Measurements from ENCODE around the gene DIPK2B. TPM values are rescaled to one million over a fixed set of nuclear protein-coding genes. Genes with fewer than 3 reads are reported as not detected.

DIPK2B gene
- total RNA-seq, 8 experiments from 2014 or later: 0.14 to 0.38 (median 0.16) TPM; not detected in 4

GRCh38 chrX:45191820-45192409 lies 8.8 kb downstream of the DIPK2B start:
- peaks cover 0 to 3% of the 10 kb centered on the region in 2 donors for H3K4me1 ChIP-seq (replicated peaks in 1 of 2)
- H3K27ac ChIP-seq: no peak overlapping the region
- H3K4me3 ChIP-seq: no peak overlapping the region
- in situ Hi-C loops (cut with MboI; ENCODE audit: low pct_unique_long_range_greater_than_20kb in 2 of 9, low sequenced_read_pairs in 9 of 9, unreplicated experiment in 9 of 9): no loop called here
- no peak for ATAC-seq (replicated peaks in 6 of 8)
- WGBS, 10 experiments: 44 to 100% (median 60%) methylated on average over 1 to 6 of the region's 7 CpGs; no CpG with 5 or more reads in 6 of the 10 experiments

DNA sequence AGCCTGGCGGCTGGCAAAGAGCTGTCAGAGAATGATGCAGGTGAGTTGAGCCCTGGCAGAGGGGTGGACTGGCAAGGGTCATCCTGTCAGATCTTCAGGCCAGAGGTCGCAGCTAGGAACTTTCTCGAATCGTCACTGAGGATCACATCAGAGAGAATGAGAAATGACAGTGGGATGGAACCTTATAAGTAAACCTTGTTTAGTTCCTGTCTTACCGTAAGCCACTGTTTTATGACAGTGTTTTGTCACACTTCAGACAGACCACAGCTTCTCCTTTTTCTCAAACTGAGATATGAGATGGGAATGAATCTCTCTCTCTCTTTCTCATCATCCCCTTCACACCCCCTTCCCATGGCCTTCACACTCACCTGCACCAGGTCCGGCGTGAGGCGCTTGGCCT lies 9.3 kb downstream of the DIPK2B start:
- Histone ChIP-seq H3K27ac (no peak overlapping the region), H3K4me1 (replicated peaks in 1 of 2) (peaks cover 0 to 3% of the 10 kb centered on the region in 2 donors), H3K4me3 (no peak overlapping the region)
- 90 to 100% (median 96%) methylated on average over 2 to 6 of the region's 8 CpGs; no CpG with 5 or more reads in 6 of the 10 experiments for WGBS, 10 experiments
- in situ Hi-C loops (cut with MboI; ENCODE audit: low pct_unique_long_range_greater_than_20kb in 2 of 9, low sequenced_read_pairs in 9 of 9, unreplicated experiment in 9 of 9): no loop called here
- ATAC-seq (replicated peaks in 6 of 8): no peak

DNA sequence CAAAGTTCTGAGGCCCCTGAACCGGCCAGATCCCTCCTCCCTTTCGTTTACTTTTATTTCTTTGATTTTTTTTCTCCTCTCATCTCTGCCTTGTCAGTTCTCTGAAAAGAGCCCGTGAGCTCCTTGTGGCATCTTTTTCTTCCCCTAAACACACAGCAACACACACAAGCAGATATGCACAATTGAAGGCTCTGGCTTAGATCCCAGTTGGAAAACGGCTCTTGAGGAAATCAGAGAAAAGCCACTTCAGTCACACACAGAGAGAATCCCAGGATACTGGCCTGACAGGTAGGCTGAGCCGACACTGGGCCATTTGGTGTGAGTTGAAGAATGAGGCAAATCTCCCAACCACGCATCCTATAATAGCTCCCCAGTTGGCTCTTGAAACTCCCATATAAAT lies 12.9 kb downstream of the DIPK2B start:
- H3K27ac ChIP-seq: no peak overlapping the region
- no peak overlapping the region for H3K4me3 ChIP-seq
- peak in 1 of 8 experiments; percentile 31 for ATAC-seq (replicated peaks in 6 of 8)
- in situ Hi-C loops (cut with MboI; ENCODE audit: low pct_unique_long_range_greater_than_20kb in 2 of 9, low sequenced_read_pairs in 9 of 9, unreplicated experiment in 9 of 9): no loop called here
- 0 to 27% (median 7%) methylated on average over 2 to 5 of the region's 6 CpGs; no CpG with 5 or more reads in 6 of the 10 experiments for WGBS, 10 experiments
- H3K4me1 ChIP-seq (replicated peaks in 1 of 2): peaks cover 0 to 3% of the 10 kb centered on the region in 2 donors

GRCh38 chrX:45186643-45187026 lies 14.0 kb downstream of the DIPK2B start:
- WGBS, 10 experiments: 0 to 63% (median 20%) methylated on average over 1 to 4 of the region's 4 CpGs; no CpG with 5 or more reads in 5 of the 10 experiments
- Histone ChIP-seq H3K27ac (no peak overlapping the region), H3K4me1 (replicated peaks in 1 of 2) (peaks cover 0 to 3% of the 10 kb centered on the region in 2 donors), H3K4me3 (no peak overlapping the region)
- ATAC-seq (replicated peaks in 6 of 8): peak in 5 of 8 experiments; percentile 10 to 44 (median 22)
- in situ Hi-C loops (cut with MboI; ENCODE audit: low pct_unique_long_range_greater_than_20kb in 2 of 9, low sequenced_read_pairs in 9 of 9, unreplicated experiment in 9 of 9): no loop called here

- ATAC-seq (replicated peaks in 6 of 8): no peak
- in situ Hi-C loops (cut with MboI; ENCODE audit: low pct_unique_long_range_greater_than_20kb in 2 of 9, low sequenced_read_pairs in 9 of 9, unreplicated experiment in 9 of 9): no loop called here
- Histone ChIP-seq H3K4me1 (replicated peaks in 1 of 2) (peaks cover 0 to 3% of the 10 kb centered on the region in 2 donors), H3K27ac (no peak overlapping the region), H3K4me3 (no peak overlapping the region)
- WGBS, 10 experiments: 53 to 100% (median 78%) methylated on average over 1 to 2 of the region's 2 CpGs; no CpG with 5 or more reads in 6 of the 10 experiments
Measured at GRCh38 chrX:45184211-45184610, 16.5 kb downstream of the DIPK2B start.

DNA sequence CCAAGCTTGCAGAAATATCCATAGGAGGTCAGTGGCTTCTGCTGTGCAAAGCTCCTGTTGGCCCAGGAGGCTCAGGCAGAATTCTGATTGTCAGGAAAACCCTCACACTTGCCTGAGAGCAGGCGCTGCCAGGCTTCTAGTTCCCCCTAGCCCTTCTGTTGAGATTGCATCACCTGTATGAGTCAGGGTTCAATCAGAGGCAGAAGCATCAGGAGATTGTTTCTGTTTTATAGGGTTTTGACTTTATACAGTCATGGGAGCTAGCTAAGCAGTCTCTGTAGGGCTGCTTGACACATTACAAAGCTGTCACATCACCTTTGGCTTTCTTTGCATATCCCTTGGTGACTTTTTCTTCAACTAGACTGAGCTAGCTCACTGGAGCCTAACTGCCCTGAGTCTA lies 27.8 kb downstream of the DIPK2B start:
- 70% methylated on average over 1 of the region's 1 CpG; no CpG with 5 or more reads in 9 of the 10 experiments for WGBS, 10 experiments
- H3K27ac ChIP-seq: no peak overlapping the region
- H3K4me3 ChIP-seq: no peak overlapping the region
- peak in 5 of 8 experiments; percentile 54 to 92 (median 69) for ATAC-seq (replicated peaks in 6 of 8)
- no peaks in the 10 kb centered on the region for H3K4me1 ChIP-seq (replicated peaks in 1 of 2)
- in situ Hi-C loops (cut with MboI; ENCODE audit: low pct_unique_long_range_greater_than_20kb in 2 of 9, low sequenced_read_pairs in 9 of 9, unreplicated experiment in 9 of 9): no loop called here

DNA sequence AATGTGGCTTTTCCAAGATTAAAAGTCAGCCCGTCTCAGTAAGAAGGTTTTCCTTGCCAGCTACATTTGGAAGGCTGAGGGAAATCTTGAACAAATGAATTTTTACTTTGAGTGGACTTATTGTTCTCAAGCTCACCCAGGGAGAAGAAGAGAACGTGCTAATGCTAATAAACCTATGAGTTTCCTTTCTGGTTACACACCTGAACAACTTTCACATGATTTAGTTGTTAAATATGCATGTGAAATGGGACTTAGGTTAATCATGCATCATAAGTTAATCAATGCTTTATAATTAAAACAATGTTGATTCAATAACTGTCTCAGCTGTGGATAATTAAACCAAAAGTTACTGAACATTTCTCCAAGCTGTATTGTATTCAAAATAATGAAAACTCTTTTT lies 33.9 kb downstream of the DIPK2B start:
- no peak for ATAC-seq (replicated peaks in 6 of 8)
- Histone ChIP-seq H3K27ac (no peak overlapping the region), H3K4me3 (no peak overlapping the region), H3K4me1 (replicated peaks in 1 of 2) (no peaks in the 10 kb centered on the region)
- WGBS, 10 experiments: 0 to 100% (median 30%) methylated on average over 1 to 2 of the region's 2 CpGs; no CpG with 5 or more reads in 3 of the 10 experiments
- in situ Hi-C loops (cut with MboI; ENCODE audit: low pct_unique_long_range_greater_than_20kb in 2 of 9, low sequenced_read_pairs in 9 of 9, unreplicated experiment in 9 of 9): no loop called here

DNA sequence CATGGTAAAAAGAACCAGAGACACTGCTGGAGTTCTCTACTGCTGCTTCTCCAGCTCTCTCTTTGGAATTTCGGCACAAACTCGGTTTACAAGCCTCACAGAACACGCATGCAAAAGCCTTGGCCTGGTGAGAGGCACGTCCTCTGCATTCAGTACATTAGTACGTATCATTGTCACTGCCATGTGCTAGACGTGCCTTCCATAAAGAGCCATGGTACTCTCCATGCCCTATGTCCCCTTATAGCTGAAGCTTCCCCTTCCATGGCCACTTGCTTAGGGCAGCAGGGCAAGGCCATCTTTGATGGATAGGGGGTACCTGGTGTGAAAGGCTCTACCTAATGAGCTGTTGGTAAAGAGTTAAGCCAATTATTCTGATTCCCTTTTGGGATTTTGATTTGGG lies 35.0 kb downstream of the DIPK2B start:
- H3K4me1 ChIP-seq (replicated peaks in 1 of 2): no peaks in the 10 kb centered on the region
- no peak for ATAC-seq (replicated peaks in 6 of 8)
- in situ Hi-C loops (cut with MboI; ENCODE audit: low pct_unique_long_range_greater_than_20kb in 2 of 9, low sequenced_read_pairs in 9 of 9, unreplicated experiment in 9 of 9): no loop called here
- 53 to 90% methylated on average over 2 to 6 of the region's 6 CpGs; no CpG with 5 or more reads in 8 of the 10 experiments for WGBS, 10 experiments
- H3K4me3 ChIP-seq: no peak overlapping the region
- no peak overlapping the region for H3K27ac ChIP-seq

DNA sequence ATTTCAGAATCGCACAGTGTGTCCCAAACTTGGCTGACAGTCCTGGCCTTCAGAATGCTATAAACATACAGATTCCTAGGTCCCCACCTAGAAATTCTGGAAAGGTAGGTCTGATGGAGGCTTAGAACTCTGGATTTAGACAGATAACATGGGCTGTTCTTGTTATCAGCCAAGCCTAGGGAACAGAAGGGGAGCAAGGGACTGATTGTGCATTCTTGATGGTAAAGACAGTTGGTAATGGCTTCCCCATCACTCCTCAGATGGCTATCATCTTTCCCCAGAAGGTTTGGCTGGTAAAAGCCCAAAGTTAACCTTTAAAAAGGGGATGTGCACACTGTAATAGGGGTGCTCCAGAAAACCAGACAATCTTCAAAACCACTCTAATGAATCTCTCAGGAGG lies 35.7 kb downstream of the DIPK2B start:
- WGBS, 10 experiments: 0 to 67% methylated on average over 1 of the region's 1 CpG; no CpG with 5 or more reads in 8 of the 10 experiments
- H3K27ac ChIP-seq: no peak overlapping the region
- in situ Hi-C loops (cut with MboI; ENCODE audit: low pct_unique_long_range_greater_than_20kb in 2 of 9, low sequenced_read_pairs in 9 of 9, unreplicated experiment in 9 of 9): no loop called here

GRCh38 chrX:45164021-45164621 lies 36.6 kb downstream of the DIPK2B start:
- WGBS, 10 experiments: 0 to 36% (median 0%) methylated on average over 1 of the region's 1 CpG; no CpG with 5 or more reads in 7 of the 10 experiments
- in situ Hi-C loops (cut with MboI; ENCODE audit: low pct_unique_long_range_greater_than_20kb in 2 of 9, low sequenced_read_pairs in 9 of 9, unreplicated experiment in 9 of 9): no loop called here
- no peak overlapping the region for H3K27ac ChIP-seq
- H3K4me1 ChIP-seq (replicated peaks in 1 of 2): no peaks in the 10 kb centered on the region
- no peak overlapping the region for H3K4me3 ChIP-seq
- no peak for ATAC-seq (replicated peaks in 6 of 8)

More for the DNA sequence above, 35.7 kb downstream of the DIPK2B start:
- Histone ChIP-seq H3K4me3 (no peak overlapping the region), H3K4me1 (replicated peaks in 1 of 2) (no peaks in the 10 kb centered on the region)
- no peak for ATAC-seq (replicated peaks in 6 of 8)

DNA sequence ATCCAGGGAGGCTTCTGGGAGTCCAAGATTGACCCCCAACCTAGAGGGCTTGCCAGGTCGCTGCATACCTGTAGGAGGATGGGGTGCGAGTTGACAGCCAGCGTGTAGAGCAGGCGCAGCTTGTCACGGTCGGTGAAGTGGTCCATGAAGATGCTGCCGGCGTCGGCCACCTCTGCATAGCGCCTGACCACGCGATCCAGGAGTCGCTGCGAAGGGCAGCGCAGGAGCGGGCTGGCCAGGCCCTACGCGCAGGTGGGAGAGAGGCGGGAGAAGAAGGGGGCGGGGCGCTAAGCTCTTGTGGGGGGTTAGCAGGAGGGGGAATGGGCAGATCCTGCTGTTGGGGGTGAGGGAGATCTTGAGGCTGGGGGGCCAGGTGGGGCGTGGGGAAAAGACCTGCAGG lies 43.0 kb downstream of the DIPK2B start:
- ATAC-seq (replicated peaks in 6 of 8): no peak
- Histone ChIP-seq H3K4me3 (no peak overlapping the region), H3K27ac (no peak overlapping the region), H3K4me1 (replicated peaks in 1 of 2) (no peaks in the 10 kb centered on the region)
- in situ Hi-C loops (cut with MboI; ENCODE audit: low pct_unique_long_range_greater_than_20kb in 2 of 9, low sequenced_read_pairs in 9 of 9, unreplicated experiment in 9 of 9): no loop called here
- WGBS, 10 experiments: 80% methylated on average over 2 of the region's 22 CpGs; no CpG with 5 or more reads in 9 of the 10 experiments

DNA sequence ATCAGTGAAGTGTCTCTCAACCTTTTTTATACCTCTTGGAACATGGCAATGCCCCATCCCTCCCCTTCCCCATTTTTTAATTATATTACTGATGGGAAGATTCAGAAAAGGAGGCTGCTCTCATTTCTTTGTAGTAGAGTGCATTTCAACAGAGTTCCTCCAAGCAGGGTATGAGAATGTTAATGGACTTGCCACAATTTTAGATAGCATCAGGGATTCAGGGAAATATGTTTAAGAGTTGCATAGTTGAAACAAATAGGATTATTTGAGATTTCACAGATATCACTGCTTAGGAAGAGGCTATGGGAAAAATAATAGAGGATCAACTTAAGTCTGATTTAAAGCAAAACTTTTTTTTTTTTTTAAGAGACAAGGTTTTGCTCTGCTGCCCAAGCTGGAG lies 46.2 kb downstream of the DIPK2B start:
- Histone ChIP-seq H3K4me3 (no peak overlapping the region), H3K4me1 (replicated peaks in 1 of 2) (no peaks in the 10 kb centered on the region), H3K27ac (no peak overlapping the region)
- in situ Hi-C loops (cut with MboI; ENCODE audit: low pct_unique_long_range_greater_than_20kb in 2 of 9, low sequenced_read_pairs in 9 of 9, unreplicated experiment in 9 of 9): no loop called here
- no peak for ATAC-seq (replicated peaks in 6 of 8)

DNA sequence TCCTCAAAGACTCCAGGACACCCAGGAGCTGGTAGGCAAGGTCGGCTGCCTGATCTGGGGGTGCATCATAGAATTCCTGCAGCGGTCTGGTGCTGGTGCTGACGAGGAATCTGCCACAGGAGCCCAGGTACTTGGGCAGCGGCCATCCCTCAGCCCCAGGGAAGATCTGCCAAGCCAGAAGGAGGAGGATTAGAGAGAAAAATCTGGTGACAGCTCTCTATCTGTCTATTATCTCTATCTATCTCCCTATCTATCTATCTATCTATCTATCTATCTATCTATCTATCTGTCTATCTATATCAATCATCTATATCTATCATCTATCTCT lies 46.7 kb downstream of the DIPK2B start:
- no peak overlapping the region for H3K27ac ChIP-seq
- no peaks in the 10 kb centered on the region for H3K4me1 ChIP-seq (replicated peaks in 1 of 2)
- 50% methylated on average over 1 of the region's 4 CpGs; no CpG with 5 or more reads in 9 of the 10 experiments for WGBS, 10 experiments
- H3K4me3 ChIP-seq: no peak overlapping the region
- no peak for ATAC-seq (replicated peaks in 6 of 8)
- in situ Hi-C loops (cut with MboI; ENCODE audit: low pct_unique_long_range_greater_than_20kb in 2 of 9, low sequenced_read_pairs in 9 of 9, unreplicated experiment in 9 of 9): no loop called here

Measured in motor neuron (in vitro differentiated cells).